GM12878 (cell line): ENCODE results near the gene AMH. TPM values are rescaled to one million over a fixed set of nuclear protein-coding genes. Genes with fewer than 3 reads are reported as not detected.
A peak's percentile ranks its signal among the peaks of the same experiment; 100 is the strongest.

Experiments
- ATAC-seq: fragments of 200-7000 bp; cut with Tn5 transposase; 3 replicates; pipeline ENCODE4 v1.9.1; 2020; ENCODE audit warnings: mild to moderate bottlenecking, moderate library complexity
- BruUV-seq: library from RNA; stranded (reverse); fragments of 400-500 nt; replicated peaks from 2 replicates; lab custom pipeline; 2021; lab: Mats Ljungman, UMichigan
- CTCF ChIA-PET: fragments of 300-600 bp; sonication (Branson Sonifier 250); formaldehyde crosslinking; extraction: SDS; loops from one replicate; lab custom pipeline; 2021; ENCODE audit warnings: inconsistent platforms; lab: Yijun Ruan, JAX
- POLR2A ChIA-PET: fragments of 350-600 bp; formaldehyde crosslinking; extraction: SDS; loops from one replicate; lab custom pipeline; 2021; ENCODE audit warnings: inconsistent platforms; lab: Charles Lee
- RAD21 ChIA-PET: fragments of 300-600 bp; sonication (Branson Sonifier 250); formaldehyde crosslinking; loops from one replicate; lab custom pipeline; 2023; ENCODE audit warnings: antibody characterized with exemption; ENCODE audit not compliant: unreplicated experiment; lab: Charles Lee
- SMC1A ChIA-PET: fragments of 300-600 bp; sonication (Branson Sonifier 250); formaldehyde crosslinking; loops from one replicate; lab custom pipeline; 2023; ENCODE audit not compliant: unreplicated experiment, uncharacterized antibody; lab: Charles Lee
- DNase-seq: peaks from one replicate; pipeline ENCODE4 v3.0.0-alpha.2; 2011; ENCODE audit warnings: low read depth, low spot score
- FAIRE-seq: peaks from 3 replicates; lab custom pipeline; 2011; peaks lifted over from hg19 to GRCh38; lab: Jason Lieb, UNC
- H2AFZ ChIP-seq: 2 replicates; pipeline ENCODE4 v1.6.0; 2011; ENCODE audit warnings: low read depth, low read length, control low read depth; ENCODE audit not compliant: control insufficient read depth
- H3K27ac ChIP-seq: 2 replicates; pipeline ENCODE4 v1.5.1; 2011; ENCODE audit warnings: control low read depth; ENCODE audit not compliant: control insufficient read depth, insufficient read depth
- H3K27me3 ChIP-seq, 2 experiments: replicated peaks in 1 of 2; 2 replicates each; pipeline versions ENCODE4 v1.6.0 to v1.6.1; 2011; ENCODE audit warnings: low read length in 1 of 2; ENCODE audit not compliant: control insufficient read depth in 2 of 2, insufficient read depth in 2 of 2
- H3K36me3 ChIP-seq, 2 experiments: 2 replicates each; pipeline ENCODE4 v1.5.1; 2011; ENCODE audit warnings: low read length in 1 of 2; ENCODE audit not compliant: control insufficient read depth in 2 of 2, insufficient read depth in 2 of 2
- H3K4me1 ChIP-seq: 2 replicates; pipeline ENCODE4 v1.6.1; 2011; ENCODE audit warnings: mild to moderate bottlenecking, low read length, moderate library complexity, mixed read lengths; ENCODE audit not compliant: control insufficient read depth, insufficient read depth
- H3K4me2 ChIP-seq: 2 replicates; pipeline ENCODE4 v1.6.0; 2011; ENCODE audit warnings: control low read depth; ENCODE audit not compliant: control insufficient read depth, insufficient read depth
- H3K4me3 ChIP-seq: fragments of 200-600 bp; sonication (generic); 2 replicates; pipeline ENCODE4 v1.5.1; 2016
- H3K79me2 ChIP-seq: 2 replicates; pipeline ENCODE4 v1.6.0; 2011; ENCODE audit warnings: low read length; ENCODE audit not compliant: control insufficient read depth, insufficient read depth
- H3K9ac ChIP-seq: 2 replicates; pipeline ENCODE4 v1.8.0; 2011; ENCODE audit warnings: low read length, control low read depth, mixed read lengths; ENCODE audit not compliant: control insufficient read depth, insufficient read depth
- H3K9me3 ChIP-seq: replicated peaks from 3 replicates; pipeline ENCODE4 v1.5.1; 2011; ENCODE audit warnings: mild to moderate bottlenecking, low read length; ENCODE audit not compliant: control insufficient read depth, insufficient read depth
- H4K20me1 ChIP-seq: 2 replicates; pipeline ENCODE4 v1.6.0; 2011; ENCODE audit not compliant: control insufficient read depth, insufficient read depth
- BCL3 ChIP-seq: IDR thresholded peaks from 2 replicates; pipeline ENCODE4 v1.6.1; 2011; ENCODE audit warnings: borderline replicate concordance, low read depth, mild to moderate bottlenecking, moderate library complexity, low read length; ENCODE audit not compliant: insufficient read depth, poor library complexity, severe bottlenecking
- BMI1 ChIP-seq: fragments of 450-650 bp; IDR thresholded peaks from 2 replicates; pipeline ENCODE4 v1.6.1; 2016; ENCODE audit warnings: mild to moderate bottlenecking, moderate library complexity, borderline replicate concordance
- CEBPB ChIP-seq, 2 experiments: fragments of 150-350 bp in 1 of 2; IDR thresholded peaks; 2 replicates each; pipeline ENCODE4 v1.6.1; 2012 to 2014; ENCODE audit warnings: low read depth in 2 of 2, low read length in 2 of 2, borderline replicate concordance in 1 of 2, inconsistent platforms in 1 of 2
- KAT2A ChIP-seq: conservative IDR thresholded peaks from 2 replicates; pipeline ENCODE4 v1.6.1; 2011; ENCODE audit warnings: low read depth, low read length; ENCODE audit not compliant: control insufficient read depth
- LARP7 ChIP-seq: fragments of 450-650 bp; IDR thresholded peaks from 2 replicates; pipeline ENCODE4 v1.6.1; 2017; ENCODE audit warnings: mild to moderate bottlenecking
- MEF2B ChIP-seq: fragments of 450-650 bp; IDR thresholded peaks from 2 replicates; pipeline ENCODE4 v1.6.1; 2018; ENCODE audit warnings: mild to moderate bottlenecking, moderate library complexity; ENCODE audit not compliant: partially characterized antibody, poor library complexity, severe bottlenecking
- MYC ChIP-seq: IDR thresholded peaks from 2 replicates; pipeline ENCODE4 v1.6.1; 2011; ENCODE audit warnings: mild to moderate bottlenecking, low read length, moderate library complexity, inconsistent platforms; ENCODE audit not compliant: insufficient read depth, insufficient replicate concordance, insufficient read length, severe bottlenecking
- SPI1 ChIP-seq: IDR thresholded peaks from 2 replicates; pipeline ENCODE4 v1.6.1; 2011; ENCODE audit warnings: low read depth, mild to moderate bottlenecking, low read length, moderate library complexity, borderline replicate concordance; ENCODE audit not compliant: insufficient read depth
- YBX1 ChIP-seq: fragments of 450-650 bp; IDR thresholded peaks from 2 replicates; pipeline ENCODE4 v1.6.1; 2016; ENCODE audit warnings: antibody characterized with exemption
- ZZZ3 ChIP-seq: IDR thresholded peaks from 2 replicates; pipeline ENCODE4 v1.6.1; 2011; ENCODE audit warnings: low read depth; ENCODE audit not compliant: control insufficient read depth, insufficient read length
- WGBS: methylation state at CpG from one replicate; pipeline ENCODE4 v1.1.6; 2016; ENCODE audit warnings: low lambda C conversion rate; ENCODE audit not compliant: insufficient replicate concordance, insufficient coverage; ENCODE audit errors: missing lambda C conversion rate; 5-methylcytosine and 5-hydroxymethylcytosine counted together
- in situ Hi-C: fragments of 300-500 bp; cut with MboI; formaldehyde crosslinking; loops from 9 replicates; pipeline ENCODE4 v1.14.3; 2018; ENCODE audit warnings: mixed read lengths
- intact Hi-C: fragments of 100-400 bp; cut with micrococcal nuclease; formaldehyde crosslinking; loops from one replicate; pipeline ENCODE4 v1.14.2; 2022; ENCODE audit not compliant: unreplicated experiment
- polyA plus RNA-seq, 11 experiments: library from polyadenylated mRNA; depleted of rRNA in 4 of 11; unstranded in 6 of 11; stranded (reverse) in 5 of 11; fragments of >200 nt; fragmentation: Nextera tagmentation in 4 of 11; fragmentation: Illumina TruSeq in 1 of 11; extraction: Ambion mirVana in 4 of 11; extraction: Trizol in 1 of 11; gene quantifications; 1 replicate in 1 of 11; 2 replicates in 10 of 11; pipeline versions ENCODE4 v1.2.1 to v1.2.3, GENCODE V29; 2011 to 2016; ENCODE audit warnings: inconsistent platforms in 2 of 11, missing spikeins in 2 of 11, low read depth in 1 of 11
- total RNA-seq, 4 experiments: library from RNA; depleted of rRNA in 3 of 4; stranded (reverse); fragments of >200 nt in 3 of 4; fragmentation: Illumina TruSeq in 1 of 4; extraction: Trizol in 1 of 4; gene quantifications; 2 replicates each; pipeline versions ENCODE4 v1.2.1 to v1.2.3, GENCODE V29; 2013 to 2021
- TF ChIP-seq, protein P1 (sequence below): fragments of 450-650 bp; IDR thresholded peaks from 2 replicates; pipeline ENCODE4 v1.6.1; 2017; ENCODE audit warnings: mild to moderate bottlenecking

Gene AMH
- total and polyA plus RNA-seq, 10 of the 15 experiments (the other 5 are each of a cell fraction or from before 2014, with no cell fraction given), result 0.17 to 3.5 (median 0.81) TPM; not detected in 4

DNA sequence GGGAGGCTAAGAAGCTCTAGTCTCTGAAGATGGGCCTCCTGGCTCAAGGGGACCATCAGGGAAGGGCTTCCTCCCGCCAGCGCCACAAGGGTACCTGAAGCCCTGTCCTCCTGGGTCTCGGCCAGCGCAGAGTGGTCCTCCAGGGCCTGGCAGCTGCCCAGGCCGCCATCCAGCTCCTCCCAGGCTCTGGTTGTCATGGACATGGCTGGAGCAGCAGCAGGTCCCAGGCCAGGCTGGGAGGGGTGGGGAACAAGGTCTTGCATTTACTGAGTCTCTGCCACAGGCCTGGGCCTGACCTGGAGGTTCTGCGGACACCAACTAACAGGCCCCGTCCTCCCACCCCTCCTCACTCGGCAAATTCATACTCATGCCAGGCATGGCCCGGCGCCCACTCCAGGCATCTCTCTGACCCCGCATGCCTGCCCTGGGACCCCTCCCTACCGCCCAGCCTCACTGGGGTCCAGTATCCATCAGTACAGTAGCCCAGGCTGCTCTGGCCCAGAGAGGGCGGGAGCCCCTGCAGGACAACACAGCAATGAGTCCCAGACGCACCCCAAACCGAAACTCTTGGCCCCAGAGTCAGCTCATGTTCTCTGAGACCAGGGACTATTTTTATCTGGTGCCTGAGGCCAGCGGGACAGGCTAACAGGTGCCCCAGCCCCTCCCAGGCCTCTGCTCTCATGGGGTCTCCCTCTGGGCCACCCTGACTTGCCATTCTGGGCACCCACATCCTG, 6.2 kb downstream of the AMH start (continued):
- TF ChIP-seq YBX1 (no peak), CEBPB (IDR thresholded peaks at IDR 0.05; ENCODE audit: borderline replicate concordance in 1 of 2, low read depth in 2 of 2, low read length in 2 of 2) (no peak), KAT2A (no peak), BCL3 (no peak), MEF2B (no peak), ZZZ3 (no peak)

DNA sequence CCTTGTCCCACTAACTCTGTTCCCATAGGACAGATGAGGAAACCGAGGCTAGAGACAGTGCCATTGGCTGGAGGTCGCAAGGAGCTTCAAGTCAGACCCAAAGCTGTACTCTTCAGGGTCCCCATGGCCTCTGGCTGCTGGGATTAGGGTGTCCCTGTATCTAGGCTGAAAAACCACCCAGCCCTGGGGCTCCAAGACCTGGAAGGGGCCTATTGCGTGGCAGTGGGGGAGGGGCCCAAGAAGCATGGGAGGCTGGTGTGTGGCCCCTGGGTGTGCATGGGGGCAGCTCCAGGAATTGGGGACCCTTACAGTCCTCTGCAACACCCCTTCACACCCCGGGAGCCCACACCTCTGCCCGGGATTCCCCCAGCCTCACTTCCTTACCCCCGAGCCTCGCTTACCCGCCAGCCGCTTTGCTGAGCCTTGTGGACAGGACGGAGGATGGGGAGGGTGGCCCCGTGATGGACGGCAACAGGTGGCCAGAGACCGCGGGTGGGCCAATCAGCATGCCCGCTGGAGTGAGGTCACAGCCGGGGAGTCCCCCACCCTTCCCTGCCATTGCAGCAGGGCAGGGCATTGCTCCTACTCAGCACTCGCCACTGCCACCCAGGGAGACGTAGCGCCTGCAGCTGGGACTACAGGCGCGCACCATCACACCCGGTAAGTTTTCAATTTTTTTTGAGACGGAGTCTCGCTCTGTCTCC, 7.0 kb downstream of the AMH start, which contains the start of gene JSRP1:
JSRP1 (minus strand) TSS at position 436 of the 704 bp plus-strand sequence. CDS start 1,103 bp downstream, outside the sequence.
- H3K4me3 ChIP-seq, result no peak within 1 kb of the TSS
- in situ Hi-C loops, result no loop called here

More for the DNA sequence above, 7.0 kb downstream of the AMH start, which contains the start of gene JSRP1:
- FAIRE-seq, result no peak
- WGBS, result 51% methylated on average over 24 of the region's 24 CpGs
- ChIA-PET POLR2A (interaction anchor here (4.3 kb wide), 1 partner anchor 16 kb away, joined by 16 read pairs; no protein-coding TSS in a partner anchor), SMC1A (no interaction called here), RAD21 (no interaction called here), CTCF (no interaction called here)
- TF ChIP-seq LARP7 (peak; percentile 26; the same call in 1 of the 2 replicates), BMI1 (no peak), MYC (no peak), SPI1 (no peak)
- TF ChIP-seq, protein P1, sequence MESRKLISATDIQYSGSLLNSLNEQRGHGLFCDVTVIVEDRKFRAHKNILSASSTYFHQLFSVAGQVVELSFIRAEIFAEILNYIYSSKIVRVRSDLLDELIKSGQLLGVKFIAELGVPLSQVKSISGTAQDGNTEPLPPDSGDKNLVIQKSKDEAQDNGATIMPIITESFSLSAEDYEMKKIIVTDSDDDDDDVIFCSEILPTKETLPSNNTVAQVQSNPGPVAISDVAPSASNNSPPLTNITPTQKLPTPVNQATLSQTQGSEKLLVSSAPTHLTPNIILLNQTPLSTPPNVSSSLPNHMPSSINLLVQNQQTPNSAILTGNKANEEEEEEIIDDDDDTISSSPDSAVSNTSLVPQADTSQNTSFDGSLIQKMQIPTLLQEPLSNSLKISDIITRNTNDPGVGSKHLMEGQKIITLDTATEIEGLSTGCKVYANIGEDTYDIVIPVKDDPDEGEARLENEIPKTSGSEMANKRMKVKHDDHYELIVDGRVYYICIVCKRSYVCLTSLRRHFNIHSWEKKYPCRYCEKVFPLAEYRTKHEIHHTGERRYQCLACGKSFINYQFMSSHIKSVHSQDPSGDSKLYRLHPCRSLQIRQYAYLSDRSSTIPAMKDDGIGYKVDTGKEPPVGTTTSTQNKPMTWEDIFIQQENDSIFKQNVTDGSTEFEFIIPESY, result peak; percentile 95
- no peak within 1 kb of the TSS for H3K9ac ChIP-seq
- H2AFZ ChIP-seq, result no peak within 1 kb of the TSS
- intact Hi-C loops, result no loop called here
- no peak within 1 kb of the TSS for H3K4me2 ChIP-seq
- no peak for DNase-seq
- no peak within 1 kb of the TSS for H3K27ac ChIP-seq
- no peaks in the 10 kb centered on the region for H3K79me2 ChIP-seq
- peaks cover 14 to 19% of the 10 kb centered on the region in 2 experiments; a peak in 3 of 4 replicates for H3K27me3 ChIP-seq
- no peaks in the 10 kb centered on the region; the same call in 2 of the 3 replicates for H3K9me3 ChIP-seq
- no TSS peak for BruUV-seq
- no peaks in the 10 kb centered on the region for H3K36me3 ChIP-seq
- H4K20me1 ChIP-seq, result no peaks in the 10 kb centered on the region
- ATAC-seq, result no peak
- H3K4me1 ChIP-seq, result peaks cover 19% of the 10 kb centered on the region
